AG10803 (cell line): ENCODE data around the gene SELENOS.

Source experiments
- DNase-seq: peaks from one replicate; pipeline ENCODE4 v3.0.0; 2010; ENCODE audit warnings: low read depth
- H3K4me3 ChIP-seq: 2 replicates; pipeline ENCODE4 v1.5.1; 2011; ENCODE audit warnings: mild to moderate bottlenecking, low read length, control low read depth
- TF ChIP-seq, protein P1 (sequence below): conservative IDR thresholded peaks from 2 replicates; pipeline ENCODE4 v1.5.1; 2011; ENCODE audit warnings: mild to moderate bottlenecking, low read length, control low read depth, inconsistent platforms

SELENOS gene

DNA sequence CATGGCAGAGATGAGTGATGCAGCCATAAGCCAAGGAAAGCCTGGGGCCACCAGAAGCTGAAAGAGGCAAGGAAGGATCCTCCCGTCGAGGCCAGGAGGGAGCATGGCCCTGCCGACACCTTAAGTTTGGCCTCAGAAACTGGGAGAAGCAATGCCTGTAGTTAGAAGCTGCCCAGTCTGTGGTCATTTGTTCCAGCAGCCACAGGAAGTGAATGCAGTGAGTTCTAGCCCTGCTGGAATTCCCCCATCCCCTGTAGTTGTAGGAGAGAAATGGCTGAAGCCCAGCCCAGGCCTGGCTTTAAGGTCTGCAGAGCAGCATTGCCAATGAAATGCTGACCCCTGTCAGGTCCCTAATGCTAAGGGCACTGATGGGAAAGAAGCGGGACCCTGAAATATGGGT lies 13.3 kb downstream of the SELENOS start:
- no peak overlapping the region for H3K4me3 ChIP-seq
- TF ChIP-seq, protein P1, sequence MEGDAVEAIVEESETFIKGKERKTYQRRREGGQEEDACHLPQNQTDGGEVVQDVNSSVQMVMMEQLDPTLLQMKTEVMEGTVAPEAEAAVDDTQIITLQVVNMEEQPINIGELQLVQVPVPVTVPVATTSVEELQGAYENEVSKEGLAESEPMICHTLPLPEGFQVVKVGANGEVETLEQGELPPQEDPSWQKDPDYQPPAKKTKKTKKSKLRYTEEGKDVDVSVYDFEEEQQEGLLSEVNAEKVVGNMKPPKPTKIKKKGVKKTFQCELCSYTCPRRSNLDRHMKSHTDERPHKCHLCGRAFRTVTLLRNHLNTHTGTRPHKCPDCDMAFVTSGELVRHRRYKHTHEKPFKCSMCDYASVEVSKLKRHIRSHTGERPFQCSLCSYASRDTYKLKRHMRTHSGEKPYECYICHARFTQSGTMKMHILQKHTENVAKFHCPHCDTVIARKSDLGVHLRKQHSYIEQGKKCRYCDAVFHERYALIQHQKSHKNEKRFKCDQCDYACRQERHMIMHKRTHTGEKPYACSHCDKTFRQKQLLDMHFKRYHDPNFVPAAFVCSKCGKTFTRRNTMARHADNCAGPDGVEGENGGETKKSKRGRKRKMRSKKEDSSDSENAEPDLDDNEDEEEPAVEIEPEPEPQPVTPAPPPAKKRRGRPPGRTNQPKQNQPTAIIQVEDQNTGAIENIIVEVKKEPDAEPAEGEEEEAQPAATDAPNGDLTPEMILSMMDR, result no peak
- peak; percentile 38 for DNase-seq

DNA sequence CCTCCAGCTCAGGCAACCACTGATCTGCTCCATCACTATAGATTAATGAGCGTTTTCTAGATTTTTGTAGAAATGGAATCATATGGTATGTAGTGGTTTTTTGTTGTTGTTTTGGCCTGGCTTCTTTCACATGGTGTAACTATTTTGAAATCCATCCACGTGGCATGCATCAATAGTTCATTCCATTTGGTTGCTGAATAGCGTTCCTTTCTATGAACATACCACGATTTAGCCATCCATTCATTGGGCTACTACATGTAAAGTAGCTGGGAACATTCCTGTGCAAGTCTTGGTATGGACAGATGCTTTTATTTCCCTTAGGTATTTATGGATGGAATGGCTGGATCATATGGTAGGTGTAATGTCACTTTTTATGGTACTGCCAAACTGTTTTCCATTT lies 14.7 kb downstream of the SELENOS start:
- TF ChIP-seq, protein P1, result no peak
- DNase-seq, result peak; percentile 93

DNA sequence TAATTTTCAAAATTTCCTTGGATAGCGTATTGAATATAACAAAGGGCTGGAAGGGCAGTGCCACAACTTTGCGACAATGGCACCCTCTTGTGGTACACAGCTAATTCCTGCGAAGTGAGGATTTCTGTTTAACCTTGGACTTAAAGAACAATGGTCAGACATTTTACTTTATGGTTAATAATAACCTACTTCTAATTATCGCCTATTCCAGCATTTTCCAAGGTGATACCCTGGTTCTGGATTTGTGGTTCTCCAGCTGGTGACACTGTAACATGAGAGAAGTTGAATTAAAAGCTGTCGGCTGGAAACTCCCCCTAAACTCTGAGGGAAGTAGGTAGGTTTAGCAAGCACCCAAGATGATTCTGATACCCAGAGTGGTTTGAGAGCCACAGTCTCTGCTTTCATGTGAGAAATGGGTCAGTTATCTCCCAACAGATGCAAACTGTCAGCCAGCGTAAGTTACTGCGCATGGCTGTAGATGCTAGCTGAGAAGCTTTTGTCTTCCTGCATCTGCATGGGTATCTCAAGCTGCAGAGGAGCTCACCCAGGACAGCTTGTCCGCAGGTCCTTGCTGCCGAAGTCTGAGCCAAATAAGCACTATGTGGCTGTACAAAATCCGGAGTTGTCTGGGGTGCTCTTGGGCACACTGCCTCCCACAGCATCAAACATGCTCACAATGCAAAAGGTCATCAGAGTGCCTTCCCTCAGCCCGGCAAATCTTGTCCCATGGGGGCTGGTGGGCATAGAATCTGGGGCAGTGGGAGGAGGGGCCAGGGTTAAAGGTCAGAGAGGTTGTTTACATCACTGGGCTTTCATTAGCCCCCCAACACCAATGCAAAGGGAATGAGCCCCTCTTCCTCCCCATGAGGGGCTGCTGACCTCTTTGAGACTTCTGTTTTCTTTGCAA lies 18.8 kb downstream of the SELENOS start:
- no peak overlapping the region for H3K4me3 ChIP-seq
- DNase-seq, result peak; percentile 75
- TF ChIP-seq, protein P1, result peak; percentile 91

More for the DNA sequence above, 14.7 kb downstream of the SELENOS start:
- H3K4me3 ChIP-seq, result no peak overlapping the region

DNA sequence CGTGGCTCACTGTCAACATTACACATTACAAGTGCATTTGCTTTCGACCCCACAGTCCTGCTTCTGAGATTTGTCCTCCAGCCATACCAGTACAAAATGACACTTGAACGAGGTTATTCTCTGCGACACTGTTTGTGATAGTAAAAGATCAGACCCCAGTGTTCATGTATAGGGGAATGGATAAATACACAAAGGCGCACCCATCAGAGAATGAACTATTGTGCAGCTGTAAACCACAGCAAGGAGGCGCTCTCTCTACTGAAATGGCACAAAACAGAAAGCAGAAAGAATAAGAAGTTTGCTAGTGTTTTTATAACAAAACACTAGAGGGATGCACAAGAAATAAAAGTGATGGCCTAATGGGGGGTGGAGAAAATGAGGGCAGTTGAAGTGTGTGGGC lies 20.5 kb downstream of the SELENOS start:
- TF ChIP-seq, protein P1, result peak; percentile 39
- DNase-seq, result no peak
- no peak overlapping the region for H3K4me3 ChIP-seq

DNA sequence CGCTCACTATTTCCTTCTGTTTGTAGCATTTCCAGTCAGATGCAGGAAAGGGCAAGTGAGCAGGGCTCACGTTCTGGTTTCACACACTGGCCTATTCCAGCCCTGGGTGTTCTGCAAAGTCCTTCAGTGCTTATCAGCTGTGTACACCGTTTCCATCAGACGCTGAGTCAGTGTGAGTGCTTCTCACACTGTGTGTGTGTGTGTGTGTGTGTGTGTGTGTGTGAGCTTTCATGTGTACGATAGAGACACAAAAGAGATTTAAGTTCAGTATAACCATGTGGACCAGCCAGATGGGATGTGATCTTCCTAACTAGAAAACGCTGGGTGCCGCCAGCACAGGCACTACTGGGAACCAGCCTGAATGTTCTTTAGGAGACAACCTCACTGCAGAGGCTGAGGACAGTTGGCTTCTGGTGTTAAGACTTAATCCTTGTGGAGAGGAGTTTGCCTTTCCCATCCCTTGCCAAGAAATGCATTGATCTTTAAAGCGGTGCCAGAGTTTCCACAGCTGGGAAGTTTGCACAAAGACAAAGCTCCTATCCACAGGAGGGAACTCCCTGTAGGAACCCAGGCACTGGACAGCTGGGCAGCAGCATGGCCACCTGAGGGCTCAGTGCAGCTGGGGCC lies 21.6 kb downstream of the SELENOS start:
- no peak overlapping the region for H3K4me3 ChIP-seq
- no peak for DNase-seq
- TF ChIP-seq, protein P1, result no peak

DNA sequence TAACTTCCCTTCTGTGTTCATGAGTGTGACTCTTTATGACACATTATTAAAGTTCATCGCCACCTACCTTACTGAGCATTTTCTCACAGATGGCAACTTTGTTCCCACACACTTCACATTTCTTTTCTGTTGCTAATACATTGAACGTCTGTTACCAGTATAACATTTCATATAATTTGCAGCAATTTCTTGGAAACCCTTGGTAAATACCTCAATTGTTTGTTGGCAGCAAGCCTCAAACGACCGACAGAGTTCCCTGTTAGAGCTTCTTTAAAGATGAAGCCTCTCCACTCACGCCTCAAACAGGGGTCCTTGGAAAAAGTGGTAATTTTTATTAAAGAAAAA lies 22.3 kb downstream of the SELENOS start:
- DNase-seq, result peak; percentile 49
- TF ChIP-seq, protein P1, result no peak
- no peak overlapping the region for H3K4me3 ChIP-seq
